ENCODE data around the gene DOK3.
"Not testable (repeated sequence)": the region's sequence is repeated elsewhere in the genome, so short reads cannot be mapped to it uniquely, and the experiment has no call there.

DOK3 gene

DNA sequence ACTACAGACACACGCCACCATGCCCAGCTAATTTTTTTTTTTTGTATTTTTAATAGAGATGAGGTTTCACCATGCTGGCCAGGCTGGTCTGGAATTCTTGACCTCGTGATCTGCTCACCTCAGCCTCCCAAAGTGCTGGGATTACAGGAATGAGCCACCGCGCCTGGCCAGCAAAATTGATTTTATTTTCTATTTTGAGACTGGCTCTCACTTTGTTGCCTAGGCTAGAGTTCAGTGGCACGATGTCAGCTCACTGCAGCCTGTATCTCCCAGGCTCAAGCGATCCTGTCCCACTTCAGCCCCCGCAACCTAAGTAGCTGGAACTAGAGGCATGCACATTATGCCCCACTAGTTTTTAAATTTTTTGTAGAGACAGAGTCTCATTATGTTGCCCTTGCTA is 24.8 kb upstream of the DOK3 start:
- DNase-seq: not testable (repeated sequence)

- no peak for DNase-seq
Observed at GRCh38 chr5:177531209-177531940, 21.7 kb upstream of the DOK3 start.

GRCh38 chr5:177530638-177531037 is 21.0 kb upstream of the DOK3 start:
- DNase-seq: no peak

DNA sequence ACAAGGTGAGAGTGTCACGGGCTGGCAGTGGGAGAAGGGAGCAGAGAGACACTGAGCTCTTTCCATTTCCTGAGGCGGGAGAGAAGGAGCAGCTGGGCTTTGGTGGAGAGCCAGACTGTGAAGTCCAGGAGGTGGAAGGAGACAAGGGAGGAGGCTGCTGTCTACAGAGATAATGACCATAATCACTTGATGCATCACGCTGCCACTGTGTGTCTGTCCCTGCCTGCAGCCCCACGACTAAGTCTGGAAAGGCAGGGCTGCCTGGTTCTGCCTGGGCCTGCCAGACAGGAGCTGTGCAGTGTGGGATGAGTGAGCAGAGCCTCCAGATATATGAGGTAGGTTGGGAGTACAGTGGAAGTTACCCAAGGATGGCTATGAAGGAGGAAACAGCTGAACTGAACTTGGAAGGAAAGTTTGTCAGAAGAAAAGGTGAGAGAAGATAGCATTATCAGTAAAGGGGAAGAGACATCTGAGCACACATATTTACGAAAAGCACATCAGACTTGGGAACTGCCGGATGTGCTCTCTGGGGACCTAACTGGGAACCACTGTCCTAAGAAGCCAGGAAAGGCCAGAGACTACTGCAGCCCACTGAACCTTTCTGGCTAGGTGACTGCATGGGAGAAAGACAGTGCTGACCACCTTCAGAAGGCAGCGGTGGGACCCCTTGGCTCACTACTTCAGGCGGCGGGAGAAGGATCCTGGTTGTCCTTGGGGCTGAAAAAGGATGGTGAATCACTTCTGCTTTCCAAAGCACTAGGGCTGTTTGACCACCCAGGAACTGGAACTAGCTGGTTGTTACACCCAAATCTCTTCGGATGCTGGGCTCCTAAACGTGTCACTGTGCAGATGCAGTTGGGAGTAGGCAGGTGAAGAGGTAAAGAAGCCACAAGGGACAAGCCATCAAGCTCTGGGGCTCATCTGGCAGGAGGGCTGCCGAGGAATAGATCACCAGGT is 19.9 kb upstream of the DOK3 start:
- DNase-seq: no peak

GRCh38 chr5:177528631-177529030 is 19.0 kb upstream of the DOK3 start:
- no peak for DNase-seq

DNA sequence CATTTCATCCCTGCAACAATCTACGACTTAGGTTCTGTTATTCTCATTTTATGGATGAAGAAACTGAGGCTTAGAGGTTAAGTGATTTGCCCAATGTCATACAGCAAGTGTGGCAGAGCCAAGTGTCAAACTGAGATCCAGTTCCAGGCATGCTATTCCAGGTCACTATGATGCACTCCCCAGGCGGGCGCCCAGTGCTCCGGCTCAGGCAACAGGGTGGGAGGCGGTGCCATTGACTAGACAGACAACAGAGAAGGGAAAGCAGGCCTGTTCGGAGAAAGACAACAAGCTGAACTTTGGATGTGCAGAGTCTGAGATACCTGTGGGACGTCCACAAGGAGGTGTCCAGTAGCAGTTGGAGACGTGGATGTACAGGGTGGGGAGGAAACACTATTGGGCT is 18.0 kb upstream of the DOK3 start:
- DNase-seq: no peak

DNA sequence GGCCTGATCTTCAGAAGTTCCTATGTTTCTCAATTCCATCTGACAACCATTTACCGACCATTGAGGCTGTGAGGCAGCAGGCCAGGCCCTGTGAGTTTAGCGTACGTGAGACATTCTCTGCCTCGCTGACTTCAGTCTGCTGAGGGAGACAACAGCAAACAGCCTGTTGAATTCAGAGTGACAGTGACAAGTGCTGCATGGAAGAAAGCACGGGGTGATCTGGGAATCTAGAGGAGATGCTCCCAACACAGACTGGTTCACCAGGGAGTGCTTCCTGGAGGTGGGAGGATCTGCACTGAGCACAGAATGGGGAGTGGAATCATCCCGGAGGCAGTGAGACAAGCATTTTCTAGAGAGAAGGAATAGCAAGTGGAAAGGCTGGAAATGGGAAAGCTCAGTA is 17.2 kb upstream of the DOK3 start:
- no peak for DNase-seq

DNA sequence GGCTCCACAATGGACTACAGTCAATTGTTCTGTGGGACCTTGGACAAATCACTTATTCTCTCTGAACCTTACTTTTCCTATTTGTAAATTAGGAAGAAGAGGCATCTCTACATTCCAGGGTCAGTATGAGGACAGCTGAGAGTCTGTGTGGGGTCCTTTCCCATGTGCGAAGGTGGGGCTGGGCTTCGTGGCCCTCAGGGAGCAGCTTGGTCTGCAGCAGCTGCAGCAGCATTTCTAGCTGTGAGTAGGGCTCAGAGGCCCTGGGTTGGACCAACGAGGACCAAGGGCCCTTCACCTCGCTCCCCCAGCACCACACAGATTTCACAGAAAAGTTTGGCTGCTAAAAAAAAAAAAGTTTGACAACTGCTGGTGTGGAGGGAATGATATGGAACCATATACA is 16.6 kb upstream of the DOK3 start:
- DNase-seq: no peak

- no peak for DNase-seq
Observed at GRCh38 chr5:177524941-177525655, 15.5 kb upstream of the DOK3 start.

GRCh38 chr5:177524539-177524900 is 14.9 kb upstream of the DOK3 start:
- DNase-seq: no peak

- no peak for DNase-seq
Observed at GRCh38 chr5:177523711-177524538, 14.3 kb upstream of the DOK3 start.

GRCh38 chr5:177520916-177521513 is 11.4 kb upstream of the DOK3 start:
- no peak for DNase-seq

DNA sequence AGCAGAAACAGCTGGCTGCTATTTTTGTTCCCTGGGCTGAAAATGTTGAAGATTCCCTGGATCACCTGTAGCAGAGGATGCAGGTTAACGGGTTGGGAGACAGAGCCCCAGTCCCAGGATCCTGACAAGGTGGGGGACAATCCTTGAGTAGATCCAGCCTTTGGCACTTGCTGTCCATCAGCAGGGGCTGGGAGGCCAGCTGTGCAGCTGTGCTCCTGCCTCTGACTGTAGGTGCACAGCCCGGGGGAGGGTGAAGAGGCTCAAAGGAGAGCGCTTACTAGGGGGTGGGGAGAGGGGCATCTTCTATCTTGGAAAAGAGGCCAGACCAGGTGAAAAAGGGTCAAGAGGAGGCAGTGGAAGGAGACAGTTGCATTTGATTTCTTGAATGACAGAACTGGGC is 10.6 kb upstream of the DOK3 start:
- no peak for DNase-seq

GRCh38 chr5:177519463-177520235 is 10.0 kb upstream of the DOK3 start:
- no peak for DNase-seq

DNA sequence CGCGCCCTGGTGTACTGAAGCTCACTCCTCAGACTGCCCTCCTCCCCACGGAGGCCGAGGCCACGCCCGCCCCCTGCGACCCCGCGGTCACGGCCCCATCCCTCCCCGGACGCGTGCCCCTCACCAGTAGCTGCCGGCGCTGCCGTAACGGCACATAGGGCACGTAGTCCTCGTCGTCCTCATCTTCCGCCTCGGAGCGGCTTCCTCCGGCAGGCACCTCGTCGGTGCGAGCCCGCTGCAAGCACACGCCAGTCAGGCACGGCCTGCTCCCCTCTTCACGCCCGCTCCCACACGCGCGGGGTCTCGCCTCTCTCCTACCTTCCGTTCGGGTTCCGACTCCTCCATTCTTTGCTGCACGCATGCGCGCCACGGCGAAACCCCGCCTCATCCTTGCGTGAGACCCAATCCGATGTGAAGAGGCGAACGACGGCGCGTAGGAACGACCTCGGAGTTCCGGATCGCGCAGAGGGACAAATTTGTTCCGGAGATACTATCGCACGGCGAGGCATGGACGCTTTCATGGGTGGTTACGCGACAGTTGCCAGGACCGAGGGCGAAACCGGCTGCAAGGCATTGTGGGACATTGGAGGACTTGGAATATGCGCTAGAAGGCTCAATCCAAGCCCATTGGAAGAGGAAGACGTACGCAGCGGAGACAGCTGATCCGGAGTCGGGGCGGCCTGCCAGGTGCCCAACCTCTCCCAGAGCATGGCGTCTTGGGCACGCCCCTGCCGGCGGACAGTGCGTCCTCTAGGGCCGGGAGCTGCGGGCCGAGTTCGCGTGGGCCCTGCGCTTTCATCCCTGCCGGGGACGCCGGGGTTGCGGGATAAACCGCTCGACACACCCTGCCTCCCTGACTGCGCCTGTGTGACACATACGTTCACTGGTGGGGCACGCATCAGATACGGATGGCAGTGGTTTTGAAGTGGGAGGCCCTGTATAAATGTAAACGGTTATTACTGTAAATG is 7.3 kb upstream of the DOK3 start, which contains the start of gene DDX41:
DDX41 (minus strand) TSS at position 361 of the 968 bp plus-strand sequence; CDS start at position 345, 16 bp downstream.
- DNase-seq: peak; percentile 98

- DNase-seq: no peak
Observed at GRCh38 chr5:177515580-177515979, 6.0 kb upstream of the DOK3 start.

DNA sequence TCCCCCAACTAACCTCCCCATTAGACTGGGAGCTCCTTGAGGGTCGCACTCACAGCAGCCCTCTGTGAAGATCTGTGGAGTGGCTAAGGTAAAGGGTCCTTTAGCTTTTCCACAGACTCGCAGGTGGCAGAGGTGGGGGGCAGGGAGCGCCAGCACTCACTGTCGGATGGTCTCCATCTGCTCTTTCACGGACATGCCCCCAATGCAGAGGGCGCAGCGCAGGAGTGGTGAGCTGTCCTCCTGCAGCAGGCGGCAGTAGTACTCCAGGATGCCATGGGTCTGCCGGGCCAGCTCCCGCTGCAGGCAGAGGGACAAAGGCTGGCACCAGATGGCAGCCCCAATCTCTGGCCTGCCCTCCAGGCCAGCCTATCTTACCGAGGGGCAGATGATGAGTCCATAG is 4.9 kb upstream of the DOK3 start:
- DNase-seq: no peak

DNA sequence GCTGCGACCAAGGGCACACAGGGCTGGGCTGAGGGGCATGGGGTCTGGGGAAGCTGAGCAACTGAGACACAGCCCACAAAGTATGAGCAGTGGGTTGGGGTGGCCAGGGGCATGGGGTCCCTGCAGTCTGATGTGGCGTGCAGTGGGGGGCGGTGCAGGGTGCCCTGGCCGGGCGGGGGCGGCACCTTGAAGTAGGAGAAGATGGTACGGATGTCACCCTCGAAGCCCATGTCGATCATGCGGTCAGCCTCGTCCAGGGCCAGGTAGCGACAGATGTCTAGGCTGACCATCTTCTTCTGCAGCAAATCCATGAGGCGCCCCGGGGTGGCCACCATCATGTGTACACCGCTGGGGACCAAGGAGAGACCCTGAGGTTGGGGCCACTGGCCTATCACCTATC is 3.9 kb upstream of the DOK3 start:
- no peak for DNase-seq

DNA sequence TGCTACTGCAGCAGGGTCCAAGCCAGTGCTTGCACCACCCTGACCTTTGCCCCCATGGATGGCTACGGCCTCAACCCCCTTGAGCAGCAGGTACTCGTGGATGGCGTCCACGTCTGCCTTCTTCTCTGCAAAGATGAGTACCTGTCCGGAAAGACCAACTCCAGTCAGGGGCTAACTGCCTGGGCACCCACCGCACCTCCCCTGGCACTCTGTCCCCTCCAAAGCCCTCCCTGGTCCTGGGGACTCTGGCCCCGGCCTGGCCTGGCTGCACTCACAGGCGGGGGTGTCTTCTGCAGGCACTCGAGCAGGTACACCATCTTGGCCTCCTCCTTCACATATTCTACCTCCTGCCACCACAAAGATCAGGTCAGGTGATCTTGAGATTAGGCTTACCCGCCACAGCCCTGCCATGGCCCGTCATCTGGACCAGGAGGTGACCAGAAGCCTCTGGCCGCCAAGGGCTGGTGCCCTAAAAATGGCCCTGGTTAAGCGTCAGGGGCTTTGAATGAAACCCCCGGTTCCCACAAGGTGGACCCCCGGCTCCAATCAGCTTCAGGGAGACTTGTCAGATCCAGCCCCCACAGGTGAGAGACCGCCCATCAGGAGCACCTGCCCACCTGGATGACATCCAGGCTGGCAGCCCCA is 3.2 kb upstream of the DOK3 start:
- no peak for DNase-seq
